K562 (cell line): ENCODE data around the gene ZFYVE19. TPM values are rescaled to one million over a fixed set of nuclear protein-coding genes. Genes with fewer than 3 reads are reported as not detected.

Experiments
- ATAC-seq: fragments of 200-7000 bp; cut with Tn5 transposase; 3 replicates; pipeline ENCODE4 v1.9.1; 2020; ENCODE audit warnings: moderate library complexity
- BruUV-seq: library from RNA; stranded (reverse); fragments of 400-500 nt; replicated peaks from 2 replicates; lab custom pipeline; 2021; lab: Mats Ljungman, UMichigan
- CTCF ChIA-PET: fragments of 300-600 bp; formaldehyde crosslinking; extraction: SDS; loops from one replicate; lab custom pipeline; 2021; ENCODE audit warnings: low intra/inter-chr PET ratio; lab: Yijun Ruan, JAX
- POLR2A ChIA-PET: fragments of 300-600, 350-650 bp; sonication (Branson Sonifier 250); formaldehyde crosslinking; extraction: SDS; loops from one replicate; lab custom pipeline; 2021; ENCODE audit warnings: antibody characterized with exemption, inconsistent platforms; lab: Yijun Ruan, JAX
- DNase-seq, 4 experiments: peaks; one replicate each; pipeline versions ENCODE4 v3.0.0 to v3.0.0-alpha.2; 2011 to 2018; ENCODE audit warnings: low spot score in 3 of 4, mixed read lengths in 3 of 4; ENCODE audit errors: extremely low read depth in 1 of 4
- FAIRE-seq: peaks from 2 replicates; lab custom pipeline; 2011; peaks lifted over from hg19 to GRCh38; lab: Jason Lieb, UNC
- H2AFZ ChIP-seq: 2 replicates; pipeline ENCODE4 v1.6.0; 2011; ENCODE audit warnings: low read depth, low read length, control low read depth, inconsistent platforms
- H3K27ac ChIP-seq: fragments of 200-600 bp; 3 replicates; pipeline ENCODE4 v1.8.0; 2011; ENCODE audit warnings: low read depth, mild to moderate bottlenecking, control low read depth, inconsistent platforms, low read length, moderate library complexity, mixed read lengths; ENCODE audit errors: extremely low read depth
- H3K27me3 ChIP-seq, 2 experiments: fragments of 300-600 bp in 1 of 2; 2 replicates in 1 of 2; 3 replicates in 1 of 2; pipeline versions ENCODE4 v1.6.0 to v1.8.0; 2011; ENCODE audit warnings: inconsistent platforms in 2 of 2, low read length in 2 of 2, mild to moderate bottlenecking in 1 of 2, mixed read lengths in 1 of 2, moderate library complexity in 1 of 2; ENCODE audit not compliant: control insufficient read depth in 2 of 2, insufficient read depth in 2 of 2
- H3K36me3 ChIP-seq: fragments of 300-600 bp; 3 replicates; pipeline ENCODE4 v1.8.0; 2011; ENCODE audit warnings: mild to moderate bottlenecking, low read length, inconsistent platforms; ENCODE audit not compliant: control insufficient read depth, insufficient read depth
- H3K4me1 ChIP-seq, 2 experiments: fragments of 200-600 bp in 1 of 2; replicated peaks in 1 of 2; 2 replicates in 1 of 2; 3 replicates in 1 of 2; pipeline versions ENCODE4 v1.5.1 to v1.8.0; 2011; ENCODE audit warnings: inconsistent platforms in 2 of 2, low read length in 2 of 2, mild to moderate bottlenecking in 1 of 2, mixed read lengths in 1 of 2, moderate library complexity in 1 of 2; ENCODE audit not compliant: control insufficient read depth in 2 of 2, insufficient read depth in 2 of 2
- H3K4me2 ChIP-seq: 2 replicates; pipeline ENCODE4 v1.6.1; 2011; ENCODE audit warnings: low read length, control low read depth, inconsistent platforms, mixed read lengths; ENCODE audit not compliant: insufficient read depth
- H3K4me3 ChIP-seq: fragments of 200-600 bp; sonication (generic), shearing (Covaris generic); 2 replicates; pipeline ENCODE4 v1.5.1; 2016; ENCODE audit warnings: control low read depth, inconsistent platforms
- H3K79me2 ChIP-seq: fragments of 200-600 bp; 3 replicates; pipeline ENCODE4 v1.8.0; 2011; ENCODE audit warnings: low read length, inconsistent platforms; ENCODE audit not compliant: control insufficient read depth, insufficient read depth
- H3K9ac ChIP-seq, 2 experiments: 2 replicates each; pipeline versions ENCODE4 v1.6.0 to v1.6.1; 2011; ENCODE audit warnings: low read depth in 2 of 2, low read length in 2 of 2, control low read depth in 1 of 2, inconsistent platforms in 1 of 2, mild to moderate bottlenecking in 1 of 2, mixed read lengths in 1 of 2; ENCODE audit not compliant: insufficient read depth in 1 of 2
- H3K9me1 ChIP-seq: one replicate; pipeline ENCODE4 v1.6.0; 2011; ENCODE audit warnings: inconsistent platforms, mild to moderate bottlenecking, low read length, moderate library complexity; ENCODE audit not compliant: control insufficient read depth, insufficient read depth
- H3K9me3 ChIP-seq: replicated peaks from 2 replicates; pipeline ENCODE4 v1.5.1; 2011; ENCODE audit warnings: low read depth, low read length, inconsistent platforms; ENCODE audit not compliant: control insufficient read depth, insufficient read depth
- H4K20me1 ChIP-seq: replicated peaks from 2 replicates; pipeline ENCODE4 v1.6.1; 2011; ENCODE audit warnings: low read length, inconsistent platforms, mixed read lengths; ENCODE audit not compliant: control insufficient read depth, insufficient read depth
- ARID4B ChIP-seq: sonication (generic); formaldehyde crosslinking; IDR thresholded peaks from 2 replicates; pipeline ENCODE4 v1.8.0; 2022; ENCODE audit warnings: mild to moderate bottlenecking, missing genetic modification reagents
- ATF1 ChIP-seq, 2 experiments: fragments of 450-650 bp in 1 of 2; IDR thresholded peaks; 2 replicates each; pipeline ENCODE4 v1.6.1; 2016; ENCODE audit warnings: missing compliant biosample characterization in 1 of 2, missing genetic modification characterization in 1 of 2
- CHD2 ChIP-seq: IDR thresholded peaks from 2 replicates; pipeline ENCODE4 v1.6.1; 2011; ENCODE audit warnings: low read depth, low read length
- CREB1 ChIP-seq, 2 experiments: sonication (generic) in 1 of 2; formaldehyde crosslinking in 1 of 2; IDR thresholded peaks; 2 replicates each; pipeline versions ENCODE4 v1.6.1 to v1.8.0; 2012 to 2022; ENCODE audit warnings: inconsistent platforms in 1 of 2, mild to moderate bottlenecking in 1 of 2, missing genetic modification reagents in 1 of 2, moderate library complexity in 1 of 2
- CTBP1 ChIP-seq: fragments of 450-650 bp; IDR thresholded peaks from 2 replicates; pipeline ENCODE4 v1.6.1; 2016; ENCODE audit warnings: borderline replicate concordance
- EP400 ChIP-seq: fragments of 450-650 bp; IDR thresholded peaks from 2 replicates; pipeline ENCODE4 v1.6.1; 2017; ENCODE audit warnings: antibody characterized with exemption, mild to moderate bottlenecking, moderate library complexity
- MITF ChIP-seq: IDR thresholded peaks from 2 replicates; pipeline ENCODE4 v1.6.1; 2014; ENCODE audit warnings: antibody characterized with exemption
- POLR2B ChIP-seq: fragments of 450-650 bp; IDR thresholded peaks from 2 replicates; pipeline ENCODE4 v1.6.1; 2018; ENCODE audit warnings: low read depth; ENCODE audit not compliant: partially characterized antibody
- RBFOX2 ChIP-seq: fragments of 200-400 bp; formaldehyde crosslinking; IDR thresholded peaks from 2 replicates; pipeline ENCODE4 v1.6.1; 2017; ENCODE audit warnings: low read depth, mild to moderate bottlenecking, low read length, moderate library complexity
- RCOR1 ChIP-seq, 2 experiments: IDR thresholded peaks; 2 replicates each; pipeline ENCODE4 v1.6.1; 2012; ENCODE audit warnings: low read depth in 2 of 2, low read length in 2 of 2, borderline replicate concordance in 1 of 2, improper control_type of control experiment in 1 of 2
- U2AF1 ChIP-seq: fragments of 200-400 bp; formaldehyde crosslinking; optimal IDR thresholded peaks from 2 replicates; pipeline ENCODE3; 2017; ENCODE audit warnings: mild to moderate bottlenecking, low read depth, low read length, moderate library complexity
- ZFP30 ChIP-seq: fragments of 250-450 bp; sonication (Bioruptor Pico); IDR thresholded peaks from 2 replicates; pipeline ENCODE4 v1.8.0; 2022; ENCODE audit warnings: moderate library complexity, mild to moderate bottlenecking, inconsistent platforms, borderline replicate concordance
- ZNF282 ChIP-seq: sonication (generic); formaldehyde crosslinking; IDR thresholded peaks from 2 replicates; pipeline ENCODE4 v1.8.1; 2023; ENCODE audit warnings: missing genetic modification reagents
- WGBS: fragments of 100-300 bp; shearing (Covaris generic); methylation state at CpG from one replicate; pipeline ENCODE4 v1.1.6; 2016; ENCODE audit warnings: low coverage, mixed read lengths; ENCODE audit not compliant: insufficient coverage; ENCODE audit errors: missing lambda C conversion rate; 5-methylcytosine and 5-hydroxymethylcytosine counted together
- in situ Hi-C: fragments of 300-500 bp; cut with MboI; formaldehyde crosslinking; loops from 4 replicates; pipeline ENCODE4 v1.15.0; 2018; ENCODE audit warnings: inconsistent platforms, mixed read lengths
- intact Hi-C: fragments of 100-400 bp; cut with micrococcal nuclease; formaldehyde crosslinking; loops from 2 replicates; pipeline ENCODE4 v1.14.2; 2022
- polyA plus RNA-seq, 8 experiments: library from polyadenylated mRNA; depleted of rRNA in 4 of 8; stranded (reverse) in 5 of 8; unstranded in 3 of 8; fragments of >200 nt; fragmentation: Nextera tagmentation in 2 of 8; fragmentation: Illumina TruSeq in 1 of 8; extraction: Ambion mirVana in 2 of 8; extraction: Trizol in 1 of 8; gene quantifications; 2 replicates each; pipeline versions ENCODE4 v1.2.1 to v1.2.3, GENCODE V29; 2011 to 2014; ENCODE audit warnings: inconsistent platforms in 1 of 8, missing spikeins in 1 of 8
- total RNA-seq, 7 experiments: library from RNA; depleted of rRNA in 6 of 7; stranded (reverse); fragments of >200 nt in 6 of 7; fragmentation: Illumina TruSeq in 2 of 7; extraction: Trizol in 2 of 7; gene quantifications; 2 replicates each; pipeline versions ENCODE4 v1.2.1 to v1.2.3, GENCODE V29; 2011 to 2021; ENCODE audit warnings: low replicate concordance in 1 of 7

Gene ZFYVE19
- total and polyA plus RNA-seq, 9 of the 15 experiments (the other 6 are each of a cell fraction or from before 2014, with no cell fraction given): 1.5 to 36.8 (median 19.9) TPM

- no peaks in the 10 kb centered on the region for H3K9me1 ChIP-seq
- H3K4me2 ChIP-seq: peak within 1 kb of the TSS; percentile 88
- CTCF ChIA-PET: no interaction called here
- no peaks in the 10 kb centered on the region for H3K9me3 ChIP-seq
- H3K79me2 ChIP-seq: no peaks in the 10 kb centered on the region
- no peaks in the 10 kb centered on the region for H3K27me3 ChIP-seq
- H3K36me3 ChIP-seq: peaks cover 16% of the 10 kb centered on the region; the same call in 1 of the 3 replicates
- DNase-seq (peak; percentile 88 to 93 (median 92)), ATAC-seq (peak; percentile 87), FAIRE-seq (peak; percentile 80)
- H3K9ac ChIP-seq: peak within 1 kb of the TSS; percentile 72 to 92
- H3K27ac ChIP-seq: peak within 1 kb of the TSS; percentile 82
- peaks cover 21 to 57% of the 10 kb centered on the region in 2 experiments; a peak in 4 of 5 replicates for H3K4me1 ChIP-seq
- peak within 1 kb of the TSS; percentile 96 for H2AFZ ChIP-seq
- in situ Hi-C loops: no loop called here
- no peaks in the 10 kb centered on the region; the same call in none of the 2 replicates for H4K20me1 ChIP-seq
- H3K4me3 ChIP-seq: peak within 1 kb of the TSS; percentile 64
- WGBS: under 1% methylated on average over 51 of the region's 75 CpGs
- intact Hi-C loops: loop anchor here (10.0 kb wide), 1 partner anchor 169 kb away; the partner anchor contains the start of gene KNL1
- POLR2A ChIA-PET: interaction anchor here (0.6 to 3.8 kb wide), 21 partner anchors 9 to 433 kb away, joined by 3 to 18 read pairs (median 3); partner anchors contain the start of genes RAD51 and SPINT1
- no TSS peak for BruUV-seq
- no peak for TF ChIP-seq ZFP30 (CRISPR knock-in tag)
- TF ChIP-seq CTBP1: peak; percentile 83
- TF ChIP-seq U2AF1: peak; percentile 71
- peak; percentile 72 for TF ChIP-seq CREB1 (IDR thresholded peaks at IDR 0.05)
- TF ChIP-seq CREB1 (CRISPR knock-in tag; IDR thresholded peaks at IDR 0.05): peak; percentile 82
- TF ChIP-seq RBFOX2: peak; percentile 80
- peak; percentile 37; the same call in 1 of the 2 replicates for TF ChIP-seq MITF
- peak; percentile 49 for TF ChIP-seq ATF1 (CRISPR knock-in tag; IDR thresholded peaks at IDR 0.05)
- peak; percentile 91 for TF ChIP-seq ATF1 (tag; IDR thresholded peaks at IDR 0.05)
- TF ChIP-seq CHD2: peak; percentile 42; the same call in 1 of the 2 replicates
- TF ChIP-seq RCOR1 (IDR thresholded peaks at IDR 0.05; ENCODE audit: borderline replicate concordance in 1 of 2, low read depth in 2 of 2, low read length in 2 of 2): 0 out of 4 replicates have a peak, but pooled peaks of 1 of the 2 experiments have one; percentile 14
- TF ChIP-seq POLR2B: no peak
- 0 out of 2 replicates have a peak, but pooled peaks have one; percentile 4 for TF ChIP-seq EP400
- TF ChIP-seq ZNF282 (CRISPR knock-in tag): peak; percentile 83
- peak; percentile 87 for TF ChIP-seq ARID4B (CRISPR knock-in tag)
Measured at GRCh38 chr15:40763801-40764628, 42.9 kb upstream of the ZFYVE19 start, which contains the start of gene GCHFR. Gene GCHFR, plus strand, starts transcription at chr15:40764068. Its CDS starts 113 bp downstream, at chr15:40764181.
